ENCODE measurements around the gene PRR11.
"Not testable (repeated sequence)": the region's sequence is repeated elsewhere in the genome, so short reads cannot be mapped to it uniquely, and the experiment has no call there.

Gene PRR11

DNA sequence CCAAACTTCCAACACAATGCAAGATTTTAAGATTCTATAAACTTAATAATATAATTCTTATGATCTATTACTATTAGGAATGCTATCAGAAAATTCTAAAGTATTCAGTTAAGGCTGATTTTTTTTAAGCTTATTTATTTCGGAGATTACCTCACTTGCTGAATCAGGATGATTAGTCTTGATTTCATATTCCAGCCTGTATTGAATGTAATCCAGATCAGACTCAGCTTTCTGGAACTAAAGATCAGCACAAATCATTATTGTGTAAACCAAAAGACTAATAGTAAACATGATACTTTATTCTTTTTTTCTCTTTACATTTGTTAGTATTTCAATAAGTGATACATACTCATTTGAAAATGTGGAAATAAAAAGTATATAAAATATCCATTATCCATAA, 24.4 kb upstream of the PRR11 start:
- in situ Hi-C loops (cut with HindIII; ENCODE audit: low sequenced_read_pairs) = no loop called here
- no peak overlapping the region for H3K4me3 ChIP-seq (ENCODE audit: low read depth, low read length)
- DNase-seq (ENCODE audit: low read depth) = no peak
- TF ChIP-seq, protein P1, sequence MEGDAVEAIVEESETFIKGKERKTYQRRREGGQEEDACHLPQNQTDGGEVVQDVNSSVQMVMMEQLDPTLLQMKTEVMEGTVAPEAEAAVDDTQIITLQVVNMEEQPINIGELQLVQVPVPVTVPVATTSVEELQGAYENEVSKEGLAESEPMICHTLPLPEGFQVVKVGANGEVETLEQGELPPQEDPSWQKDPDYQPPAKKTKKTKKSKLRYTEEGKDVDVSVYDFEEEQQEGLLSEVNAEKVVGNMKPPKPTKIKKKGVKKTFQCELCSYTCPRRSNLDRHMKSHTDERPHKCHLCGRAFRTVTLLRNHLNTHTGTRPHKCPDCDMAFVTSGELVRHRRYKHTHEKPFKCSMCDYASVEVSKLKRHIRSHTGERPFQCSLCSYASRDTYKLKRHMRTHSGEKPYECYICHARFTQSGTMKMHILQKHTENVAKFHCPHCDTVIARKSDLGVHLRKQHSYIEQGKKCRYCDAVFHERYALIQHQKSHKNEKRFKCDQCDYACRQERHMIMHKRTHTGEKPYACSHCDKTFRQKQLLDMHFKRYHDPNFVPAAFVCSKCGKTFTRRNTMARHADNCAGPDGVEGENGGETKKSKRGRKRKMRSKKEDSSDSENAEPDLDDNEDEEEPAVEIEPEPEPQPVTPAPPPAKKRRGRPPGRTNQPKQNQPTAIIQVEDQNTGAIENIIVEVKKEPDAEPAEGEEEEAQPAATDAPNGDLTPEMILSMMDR (IDR thresholded peaks at IDR 0.05; ENCODE audit: low read depth, low read length, missing control alignments) = no peak

DNA sequence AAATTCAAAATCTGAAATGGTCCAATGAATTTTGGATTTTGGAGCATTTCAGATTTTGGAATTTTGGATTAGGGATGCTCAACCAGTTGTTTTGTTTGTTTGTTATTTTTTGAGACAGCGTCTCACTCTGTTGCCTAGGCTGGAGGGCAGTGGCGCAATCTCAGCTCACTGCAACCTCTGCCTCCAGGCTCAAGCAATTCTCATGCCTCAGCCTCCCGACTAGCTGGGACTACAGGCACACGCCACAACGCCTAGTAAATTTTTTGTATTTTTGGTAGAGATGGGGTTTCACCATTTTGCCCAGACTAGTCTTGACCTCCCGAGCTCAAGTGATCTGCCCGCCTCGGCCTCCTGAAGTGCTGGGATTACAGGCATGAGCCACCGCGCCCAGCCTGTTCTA, 17.2 kb upstream of the PRR11 start:
- in situ Hi-C loops (cut with HindIII; ENCODE audit: low sequenced_read_pairs); DNase-seq (ENCODE audit: low read depth); H3K4me3 ChIP-seq (ENCODE audit: low read depth, low read length): not testable (repeated sequence)

DNA sequence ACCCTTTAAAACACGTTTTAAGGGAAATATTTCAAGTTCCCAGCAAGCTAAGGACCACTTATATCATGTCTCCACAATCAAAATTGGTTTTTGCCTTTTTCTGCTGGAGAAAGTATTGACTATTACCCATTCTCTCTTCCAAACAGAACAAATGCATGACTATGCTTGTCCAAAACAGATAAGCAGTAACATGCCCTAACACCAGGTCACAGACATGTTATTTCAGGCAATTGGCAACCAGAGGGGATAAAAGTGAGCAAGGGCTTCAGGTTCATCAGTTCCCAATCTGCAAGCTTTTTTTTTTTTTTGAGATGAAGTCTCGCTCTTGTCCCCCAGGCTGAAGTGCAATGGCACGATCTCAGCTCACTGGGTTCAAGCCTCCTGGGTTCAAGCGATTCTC, 15.6 kb upstream of the PRR11 start:
- H3K4me3 ChIP-seq (ENCODE audit: low read depth, low read length) = no peak overlapping the region
- TF ChIP-seq, protein P1 (IDR thresholded peaks at IDR 0.05; ENCODE audit: low read depth, low read length, missing control alignments) = no peak
- DNase-seq (ENCODE audit: low read depth) = no peak
- in situ Hi-C loops (cut with HindIII; ENCODE audit: low sequenced_read_pairs) = no loop called here

DNA sequence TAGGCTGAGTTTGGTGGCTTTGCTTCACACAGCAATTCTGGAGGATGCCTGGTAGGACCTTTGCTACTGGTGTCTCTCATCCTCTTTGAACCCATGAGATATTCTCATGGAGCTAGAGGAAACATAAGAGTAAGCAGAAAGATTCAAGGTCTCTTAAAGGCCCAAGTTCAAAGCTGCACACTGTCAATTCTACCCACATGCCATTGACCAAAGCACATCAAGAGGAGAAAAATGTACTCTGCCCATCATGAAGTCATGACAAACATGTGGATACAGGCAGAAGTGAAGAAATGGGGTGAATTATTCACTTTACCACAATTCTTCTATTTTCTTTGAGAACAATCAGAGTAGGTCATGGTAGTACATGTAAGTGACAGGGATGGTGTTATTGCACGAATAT, 13.7 kb upstream of the PRR11 start:
- TF ChIP-seq, protein P1 (IDR thresholded peaks at IDR 0.05; ENCODE audit: low read depth, low read length, missing control alignments) = no peak
- no peak overlapping the region for H3K4me3 ChIP-seq (ENCODE audit: low read depth, low read length)
- DNase-seq (ENCODE audit: low read depth) = no peak
- in situ Hi-C loops (cut with HindIII; ENCODE audit: low sequenced_read_pairs) = no loop called here

- TF ChIP-seq, protein P1 (IDR thresholded peaks at IDR 0.05; ENCODE audit: low read depth, low read length, missing control alignments) = no peak
- in situ Hi-C loops (cut with HindIII; ENCODE audit: low sequenced_read_pairs) = no loop called here
- no peak for DNase-seq (ENCODE audit: low read depth)
- H3K4me3 ChIP-seq (ENCODE audit: low read depth, low read length) = no peak overlapping the region
Observed at GRCh38 chr17:59145571-59146096, 9.9 kb upstream of the PRR11 start.

DNA sequence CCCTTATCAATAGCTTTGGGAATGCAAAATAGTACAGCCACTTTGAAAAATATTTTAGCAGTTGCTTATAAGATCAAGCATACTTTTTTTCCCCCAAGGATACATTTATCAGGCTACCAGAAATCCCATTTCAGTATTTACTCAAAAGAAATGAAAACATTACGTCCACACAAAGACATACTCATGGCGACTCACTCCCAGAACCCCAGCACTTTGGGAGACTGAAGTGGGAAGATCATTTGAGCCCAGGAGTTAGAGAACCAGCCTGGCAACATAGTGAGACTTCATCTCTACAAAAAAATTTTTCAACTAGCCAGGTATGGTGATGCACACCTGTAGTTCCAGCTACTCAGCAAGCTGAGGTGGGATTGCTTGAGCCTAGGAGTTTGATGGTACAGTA, 6.5 kb upstream of the PRR11 start:
- no peak overlapping the region for H3K4me3 ChIP-seq (ENCODE audit: low read depth, low read length)
- in situ Hi-C loops (cut with HindIII; ENCODE audit: low sequenced_read_pairs) = no loop called here
- no peak for DNase-seq (ENCODE audit: low read depth)
- TF ChIP-seq, protein P1 (IDR thresholded peaks at IDR 0.05; ENCODE audit: low read depth, low read length, missing control alignments) = no peak

GRCh38 chr17:59149841-59150511, 5.6 kb upstream of the PRR11 start:
- DNase-seq (ENCODE audit: low read depth) = no peak
- TF ChIP-seq, protein P1 (IDR thresholded peaks at IDR 0.05; ENCODE audit: low read depth, low read length, missing control alignments) = no peak
- no peak overlapping the region for H3K4me3 ChIP-seq (ENCODE audit: low read depth, low read length)
- in situ Hi-C loops (cut with HindIII; ENCODE audit: low sequenced_read_pairs) = no loop called here

Measured in astrocyte of the cerebellum (primary cell).